Lower lobe of right lung (tissue), 2 donors: ENCODE measurements around the gene MLLT6. TPM values are rescaled to one million over a fixed set of nuclear protein-coding genes. Genes with fewer than 3 reads are reported as not detected.

Experiments
- ATAC-seq, 2 donors: fragments of 200-7000 bp; cut with Tn5 transposase; one replicate each; pipeline ENCODE4 v1.9.1; 2020 to 2022; ENCODE audit warnings: mild to moderate bottlenecking in 2 of 2, moderate library complexity in 2 of 2
- DNase-seq: peaks from one replicate; pipeline ENCODE4 v3.0.0-alpha.2; 2020
- H3K27ac ChIP-seq: fragments of 200-600 bp; one replicate; pipeline ENCODE4 v1.8.0; 2022
- H3K27me3 ChIP-seq: fragments of 200-600 bp; one replicate; pipeline ENCODE4 v1.8.0; 2022; ENCODE audit warnings: low read depth
- H3K36me3 ChIP-seq: fragments of 200-600 bp; one replicate; pipeline ENCODE4 v1.8.0; 2022; ENCODE audit warnings: mild to moderate bottlenecking
- H3K4me1 ChIP-seq: fragments of 200-600 bp; one replicate; pipeline ENCODE4 v1.8.0; 2022
- H3K4me3 ChIP-seq: fragments of 200-600 bp; one replicate; pipeline ENCODE4 v1.8.0; 2022; ENCODE audit warnings: mild to moderate bottlenecking
- H3K9me3 ChIP-seq: fragments of 200-600 bp; one replicate; pipeline ENCODE4 v1.8.0; 2022
- intact Hi-C: fragments of 100-400 bp; cut with DNase I; formaldehyde crosslinking; loops from one replicate; pipeline ENCODE4 v1.11.0; 2022
- total RNA-seq: library from RNA; stranded (reverse); fragmentation: NEBNext Ultra II Directional; extraction: Animal tissue kit (Norgen Biotek cat#: 25700); gene quantifications from one replicate; pipeline ENCODE4 v1.2.1, GENCODE V29; 2021
- TF ChIP-seq, protein P1 (sequence below): fragments of 200-600 bp; IDR thresholded peaks from one replicate; pipeline ENCODE4 v1.8.0; 2022; ENCODE audit warnings: antibody characterized with exemption, mild to moderate bottlenecking
- donor health status: DM: no; HTN: yes; CAD: no; lungs with severe emphysema.

MLLT6 gene
- total RNA-seq, 1 donor from 2014 or later = 135 TPM

DNA sequence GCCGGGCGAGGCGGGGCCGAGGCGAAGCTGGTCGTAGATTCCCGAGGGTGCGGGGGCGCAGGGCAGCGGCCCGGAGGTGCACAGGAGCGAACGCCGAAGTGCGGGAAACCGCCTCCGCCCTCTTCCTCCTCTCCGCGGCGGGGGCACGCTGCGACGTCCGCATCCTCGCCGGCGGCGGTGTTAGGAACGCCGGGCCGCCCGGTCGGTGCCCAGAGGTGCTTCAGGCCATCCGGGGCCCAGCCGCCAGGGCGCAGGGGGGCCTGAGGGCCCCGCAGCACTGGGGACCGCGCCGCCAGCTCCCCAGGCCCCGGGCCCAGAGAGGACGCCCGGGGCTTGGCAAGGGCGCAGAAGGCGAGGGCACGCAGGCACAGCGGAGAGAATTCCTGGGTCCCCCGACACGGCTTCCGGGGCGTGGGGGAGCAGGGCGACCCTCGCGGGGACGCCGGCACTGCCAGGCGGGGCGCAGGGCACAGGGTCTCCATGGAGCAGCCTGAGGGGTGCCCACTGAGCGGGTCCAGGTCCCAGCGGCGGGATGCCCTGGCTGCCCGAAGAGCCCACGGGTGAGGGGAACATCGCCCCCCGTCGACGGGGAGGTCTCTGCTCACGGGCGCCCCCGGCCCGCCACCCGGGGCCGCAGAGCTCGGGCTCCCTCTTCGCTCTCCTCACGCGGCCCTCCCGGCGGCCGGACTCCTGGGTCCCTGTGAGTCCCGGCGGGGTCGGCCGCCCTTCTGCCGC is 30.9 kb upstream of the MLLT6 start:
- TF ChIP-seq, protein P1, sequence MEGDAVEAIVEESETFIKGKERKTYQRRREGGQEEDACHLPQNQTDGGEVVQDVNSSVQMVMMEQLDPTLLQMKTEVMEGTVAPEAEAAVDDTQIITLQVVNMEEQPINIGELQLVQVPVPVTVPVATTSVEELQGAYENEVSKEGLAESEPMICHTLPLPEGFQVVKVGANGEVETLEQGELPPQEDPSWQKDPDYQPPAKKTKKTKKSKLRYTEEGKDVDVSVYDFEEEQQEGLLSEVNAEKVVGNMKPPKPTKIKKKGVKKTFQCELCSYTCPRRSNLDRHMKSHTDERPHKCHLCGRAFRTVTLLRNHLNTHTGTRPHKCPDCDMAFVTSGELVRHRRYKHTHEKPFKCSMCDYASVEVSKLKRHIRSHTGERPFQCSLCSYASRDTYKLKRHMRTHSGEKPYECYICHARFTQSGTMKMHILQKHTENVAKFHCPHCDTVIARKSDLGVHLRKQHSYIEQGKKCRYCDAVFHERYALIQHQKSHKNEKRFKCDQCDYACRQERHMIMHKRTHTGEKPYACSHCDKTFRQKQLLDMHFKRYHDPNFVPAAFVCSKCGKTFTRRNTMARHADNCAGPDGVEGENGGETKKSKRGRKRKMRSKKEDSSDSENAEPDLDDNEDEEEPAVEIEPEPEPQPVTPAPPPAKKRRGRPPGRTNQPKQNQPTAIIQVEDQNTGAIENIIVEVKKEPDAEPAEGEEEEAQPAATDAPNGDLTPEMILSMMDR = no peak
- peak; percentile 23 to 46 for ATAC-seq
- peak overlapping the region; percentile 61 for H3K4me3 ChIP-seq
- H3K4me1 ChIP-seq = peaks cover 31% of the 10 kb centered on the region
- H3K27ac ChIP-seq = peak overlapping the region; percentile 25
- H3K36me3 ChIP-seq = no peaks in the 10 kb centered on the region
- H3K27me3 ChIP-seq = peaks cover 54% of the 10 kb centered on the region
- DNase-seq = peak; percentile 58
- intact Hi-C loops = loop anchor here (10.0 kb wide), 1 partner anchor 51 kb away; no protein-coding TSS in a partner anchor
- no peaks in the 10 kb centered on the region for H3K9me3 ChIP-seq

DNA sequence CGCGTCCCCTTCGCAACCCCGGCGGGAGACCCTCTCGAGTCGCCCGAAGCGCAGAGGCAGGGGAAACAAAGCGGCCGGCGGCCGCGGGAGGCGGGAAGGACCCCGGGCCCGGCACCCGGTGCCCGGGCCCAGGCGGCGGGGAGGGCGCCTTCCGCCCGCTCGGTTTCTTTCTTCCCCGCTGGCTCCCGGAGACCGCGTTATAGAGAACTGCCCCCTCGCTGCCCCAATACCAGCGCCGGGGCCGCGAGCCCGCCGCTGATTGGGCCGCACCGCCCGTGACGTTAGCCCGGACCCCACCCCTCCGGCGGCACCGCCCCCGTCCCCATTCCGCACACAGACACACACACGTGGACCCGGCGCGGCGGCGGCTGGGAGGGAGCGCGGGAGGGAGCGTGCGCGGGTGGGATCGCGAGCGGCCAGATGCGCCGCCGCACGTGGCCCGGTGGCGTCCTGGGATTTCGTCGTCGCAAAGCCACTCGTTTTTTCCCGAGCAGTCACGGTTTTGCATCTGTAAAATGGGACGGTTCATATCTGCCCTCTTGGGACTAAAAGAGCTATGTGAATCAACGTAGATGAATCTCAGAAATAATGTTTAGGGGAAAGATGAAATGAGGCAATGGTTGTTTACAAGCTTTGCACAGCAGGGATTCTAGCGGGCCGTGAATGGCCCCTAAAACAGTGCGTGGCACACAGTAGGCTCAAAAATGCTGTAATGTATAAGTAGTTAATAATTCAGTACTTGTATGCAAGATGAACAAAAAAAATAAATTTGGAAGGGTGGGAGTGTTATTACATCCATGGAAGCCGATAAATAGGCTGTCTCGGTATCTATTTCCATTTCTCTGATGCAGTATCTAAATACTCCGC is 30.1 kb upstream of the MLLT6 start, which contains the start of gene EPOP:
Gene EPOP (minus strand): TSS at position 209 of the 867 bp plus-strand sequence. CDS start 462 bp downstream, outside the sequence.
- Histone ChIP-seq H3K36me3 (no peaks in the 10 kb centered on the region), H3K9me3 (no peaks in the 10 kb centered on the region), H3K27me3 (peaks cover 46% of the 10 kb centered on the region), H3K27ac (peak within 1 kb of the TSS; percentile 25), H3K4me1 (peaks cover 31% of the 10 kb centered on the region), H3K4me3 (peak within 1 kb of the TSS; percentile 61)
- ATAC-seq (peak; percentile 93 to 95), DNase-seq (peak; percentile 91)
- TF ChIP-seq, protein P1 = no peak
- intact Hi-C loops = loop anchor here (10.0 kb wide), 1 partner anchor 50 kb away; no protein-coding TSS in a partner anchor

DNA sequence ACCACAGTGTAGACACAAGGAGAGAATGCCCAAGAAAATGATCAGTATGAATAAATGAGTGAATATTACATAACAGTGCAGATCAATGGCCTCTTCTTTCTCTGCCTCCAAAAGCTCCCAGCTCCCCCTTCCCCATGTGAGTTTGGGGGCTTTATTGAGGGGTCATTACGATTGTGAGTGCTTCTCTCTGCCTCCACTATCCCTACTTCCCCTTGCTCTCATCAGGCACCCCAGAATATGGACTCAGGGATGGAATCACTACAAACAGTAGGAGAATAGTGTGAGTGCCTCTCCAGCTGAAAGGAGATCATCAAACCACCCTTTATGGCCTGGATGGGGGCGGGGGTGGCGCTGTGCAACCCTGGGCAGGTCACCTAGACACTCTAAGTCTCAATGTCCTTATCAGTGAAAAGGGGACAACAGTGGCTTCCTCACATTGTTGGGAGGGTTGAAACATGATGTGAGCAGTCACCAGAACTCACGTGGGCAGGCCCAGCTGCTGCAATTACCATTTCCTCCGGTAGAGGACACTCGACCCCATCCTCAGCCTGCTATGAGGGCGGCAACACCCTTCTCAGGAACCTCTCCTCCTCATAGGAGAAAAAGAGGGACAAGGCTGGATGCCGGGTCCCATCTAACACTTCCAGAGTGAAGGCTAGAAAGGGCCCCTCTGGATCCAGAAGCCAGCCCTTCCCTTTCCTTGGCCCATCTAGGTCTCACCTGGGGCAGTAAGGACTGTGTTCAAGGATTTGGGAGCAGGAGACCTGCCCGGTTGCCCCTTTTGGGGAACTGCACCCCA is 28.2 kb upstream of the MLLT6 start:
- Histone ChIP-seq H3K4me1 (peaks cover 31% of the 10 kb centered on the region), H3K27me3 (peaks cover 27% of the 10 kb centered on the region), H3K27ac (peak overlapping the region; percentile 11), H3K36me3 (no peaks in the 10 kb centered on the region), H3K4me3 (no peak overlapping the region), H3K9me3 (no peaks in the 10 kb centered on the region)
- DNase-seq = peak; percentile 87
- TF ChIP-seq, protein P1 = peak; percentile 98
- intact Hi-C loops = loop anchor here (10.0 kb wide), 1 partner anchor 48 kb away; no protein-coding TSS in a partner anchor
- peak; percentile 81 to 86 for ATAC-seq

DNA sequence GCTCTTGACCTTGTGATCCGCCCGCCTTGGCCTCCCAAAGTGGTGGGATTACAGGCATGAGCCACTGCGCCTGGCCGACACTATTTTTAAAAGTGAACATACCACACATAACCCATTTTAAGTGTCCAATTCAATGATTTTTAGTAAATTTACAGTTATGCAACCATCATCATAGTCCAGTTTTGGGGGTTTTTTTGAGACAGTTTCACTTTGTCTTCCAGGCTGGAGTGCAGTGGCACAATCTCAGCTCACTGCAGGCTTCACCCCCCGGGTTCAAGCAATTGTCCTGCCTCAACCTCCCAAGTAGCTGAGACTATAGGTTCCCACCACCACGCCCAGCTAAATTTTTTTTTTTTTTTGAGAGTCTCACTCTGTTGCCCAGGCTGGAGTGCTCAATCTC is 27.3 kb upstream of the MLLT6 start:
- no peak for ATAC-seq
- H3K4me1 ChIP-seq = peaks cover 31% of the 10 kb centered on the region
- TF ChIP-seq, protein P1 = no peak

GRCh38 chr17:38681096-38681495 is 24.0 kb upstream of the MLLT6 start:
- intact Hi-C loops = no loop called here
- TF ChIP-seq, protein P1 = no peak
- Histone ChIP-seq H3K27ac (no peak overlapping the region), H3K4me3 (no peak overlapping the region), H3K36me3 (no peaks in the 10 kb centered on the region), H3K9me3 (no peaks in the 10 kb centered on the region), H3K4me1 (peaks cover 10% of the 10 kb centered on the region), H3K27me3 (no peaks in the 10 kb centered on the region)
- no peak for DNase-seq
- ATAC-seq = no peak

More for the DNA sequence above, 27.3 kb upstream of the MLLT6 start:
- Histone ChIP-seq H3K9me3 (no peaks in the 10 kb centered on the region), H3K4me3 (no peak overlapping the region), H3K27ac (no peak overlapping the region), H3K27me3 (peaks cover 18% of the 10 kb centered on the region), H3K36me3 (no peaks in the 10 kb centered on the region)
- intact Hi-C loops = loop anchor here (10.0 kb wide), 1 partner anchor 47 kb away; no protein-coding TSS in a partner anchor
- no peak for DNase-seq
